LNCaP clone FGC (cell line): ENCODE results near the gene PCDHA3.
"Not testable (repeated sequence)": the region's sequence is repeated elsewhere in the genome, so short reads cannot be mapped to it uniquely, and the experiment has no call there.

Experiments
- DNase-seq: peaks from one replicate; pipeline ENCODE4 v3.0.0-alpha.2; 2011; ENCODE audit warnings: low read depth
- H3K4me3 ChIP-seq: 2 replicates; pipeline ENCODE4 v1.5.1; 2011; ENCODE audit warnings: mild to moderate bottlenecking, low read depth, low read length, control low read depth
- TF ChIP-seq, protein P1 (sequence below): IDR thresholded peaks from 2 replicates; pipeline ENCODE4 v1.5.1; 2012; ENCODE audit warnings: mild to moderate bottlenecking; ENCODE audit not compliant: control insufficient read depth, insufficient read depth; ENCODE audit errors: extremely low read depth

PCDHA3 gene

DNA sequence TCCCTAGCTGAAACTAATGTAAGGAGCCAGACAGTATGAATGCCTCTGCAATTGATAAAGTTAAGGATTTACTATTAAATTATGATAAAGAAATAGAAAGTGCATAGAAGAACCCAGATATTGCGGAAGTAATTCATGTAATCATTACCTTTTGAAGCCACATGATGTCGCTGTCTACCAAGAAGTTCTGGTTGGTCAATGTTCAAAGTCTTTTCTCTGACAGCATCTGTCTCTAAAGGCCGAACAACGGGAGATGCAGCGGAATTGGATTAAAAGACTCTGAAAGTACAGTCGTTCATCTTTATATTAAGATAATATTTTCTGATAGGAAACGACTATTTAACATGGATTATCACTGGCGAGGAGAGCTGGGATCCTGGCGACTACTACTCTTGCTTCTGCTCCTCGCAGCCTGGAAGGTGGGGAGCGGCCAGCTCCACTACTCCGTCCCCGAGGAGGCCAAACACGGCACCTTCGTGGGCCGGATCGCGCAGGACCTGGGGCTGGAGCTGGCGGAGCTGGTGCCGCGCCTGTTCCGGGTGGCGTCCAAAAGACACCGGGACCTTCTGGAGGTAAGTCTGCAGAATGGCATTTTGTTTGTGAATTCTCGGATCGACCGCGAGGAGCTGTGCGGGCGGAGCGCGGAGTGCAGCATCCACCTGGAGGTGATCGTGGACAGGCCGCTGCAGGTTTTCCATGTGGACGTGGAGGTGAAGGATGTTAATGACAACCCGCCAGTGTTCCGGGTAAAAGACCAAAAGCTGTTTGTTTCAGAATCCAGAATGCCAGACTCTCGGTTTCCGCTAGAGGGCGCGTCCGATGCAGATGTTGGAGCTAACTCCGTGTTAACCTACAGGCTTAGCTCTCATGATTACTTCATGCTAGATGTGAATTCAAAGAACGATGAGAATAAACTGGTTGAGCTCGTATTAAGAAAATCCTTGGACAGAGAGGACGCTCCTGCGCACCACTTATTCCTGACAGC, 40.4 kb downstream of the PCDHA3 start, which contains the start of gene PCDHA8:
Gene PCDHA8, plus strand, starts transcription at position 210 of the 985 bp plus-strand sequence. Its CDS starts 135 bp downstream, at position 345.
- TF ChIP-seq, protein P1, sequence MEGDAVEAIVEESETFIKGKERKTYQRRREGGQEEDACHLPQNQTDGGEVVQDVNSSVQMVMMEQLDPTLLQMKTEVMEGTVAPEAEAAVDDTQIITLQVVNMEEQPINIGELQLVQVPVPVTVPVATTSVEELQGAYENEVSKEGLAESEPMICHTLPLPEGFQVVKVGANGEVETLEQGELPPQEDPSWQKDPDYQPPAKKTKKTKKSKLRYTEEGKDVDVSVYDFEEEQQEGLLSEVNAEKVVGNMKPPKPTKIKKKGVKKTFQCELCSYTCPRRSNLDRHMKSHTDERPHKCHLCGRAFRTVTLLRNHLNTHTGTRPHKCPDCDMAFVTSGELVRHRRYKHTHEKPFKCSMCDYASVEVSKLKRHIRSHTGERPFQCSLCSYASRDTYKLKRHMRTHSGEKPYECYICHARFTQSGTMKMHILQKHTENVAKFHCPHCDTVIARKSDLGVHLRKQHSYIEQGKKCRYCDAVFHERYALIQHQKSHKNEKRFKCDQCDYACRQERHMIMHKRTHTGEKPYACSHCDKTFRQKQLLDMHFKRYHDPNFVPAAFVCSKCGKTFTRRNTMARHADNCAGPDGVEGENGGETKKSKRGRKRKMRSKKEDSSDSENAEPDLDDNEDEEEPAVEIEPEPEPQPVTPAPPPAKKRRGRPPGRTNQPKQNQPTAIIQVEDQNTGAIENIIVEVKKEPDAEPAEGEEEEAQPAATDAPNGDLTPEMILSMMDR: peak; percentile 53
- no peak for DNase-seq
- no peak within 1 kb of the TSS for H3K4me3 ChIP-seq

- TF ChIP-seq, protein P1: no peak
- no peak for DNase-seq
Measured at GRCh38 chr5:140842798-140843733, 42.2 kb downstream of the PCDHA3 start.

GRCh38 chr5:140848139-140849102, 47.6 kb downstream of the PCDHA3 start, which contains the start of gene PCDHA9:
Gene PCDHA9, plus strand, starts transcription at chr5:140848382. Its CDS starts 114 bp downstream, at chr5:140848496.
- not testable (repeated sequence) for DNase-seq, H3K4me3 ChIP-seq

More at GRCh38 chr5:140842798-140843733, 42.2 kb downstream of the PCDHA3 start:
- no peak overlapping the region for H3K4me3 ChIP-seq

DNA sequence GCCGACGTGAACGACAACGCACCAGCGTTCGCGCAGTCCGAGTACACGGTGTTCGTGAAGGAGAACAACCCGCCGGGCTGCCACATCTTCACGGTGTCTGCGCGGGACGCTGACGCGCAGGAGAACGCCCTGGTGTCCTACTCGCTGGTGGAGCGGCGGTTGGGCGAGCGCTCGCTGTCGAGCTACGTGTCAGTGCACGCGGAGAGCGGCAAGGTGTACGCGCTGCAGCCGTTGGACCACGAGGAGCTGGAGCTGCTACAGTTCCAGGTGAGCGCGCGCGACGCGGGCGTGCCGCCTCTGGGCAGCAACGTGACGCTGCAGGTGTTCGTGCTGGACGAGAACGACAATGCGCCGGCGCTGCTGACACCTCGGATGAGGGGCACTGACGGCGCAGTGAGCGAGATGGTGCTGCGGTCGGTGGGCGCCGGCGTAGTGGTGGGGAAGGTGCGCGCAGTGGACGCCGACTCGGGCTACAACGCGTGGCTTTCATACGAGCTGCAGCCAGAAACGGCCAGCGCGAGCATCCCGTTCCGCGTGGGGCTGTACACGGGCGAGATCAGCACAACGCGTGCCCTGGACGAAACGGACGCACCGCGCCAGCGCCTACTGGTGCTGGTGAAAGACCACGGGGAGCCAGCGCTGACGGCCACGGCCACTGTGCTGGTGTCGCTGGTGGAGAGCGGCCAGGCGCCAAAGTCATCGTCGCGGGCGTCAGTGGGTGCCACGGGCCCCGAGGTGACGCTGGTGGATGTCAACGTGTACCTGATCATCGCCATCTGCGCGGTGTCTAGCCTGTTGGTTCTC, 49.2 kb downstream of the PCDHA3 start:
- not testable (repeated sequence) for H3K4me3 ChIP-seq, DNase-seq
